ENCODE results near the gene MTMR3. TPM values are rescaled to one million over a fixed set of nuclear protein-coding genes. Genes with fewer than 3 reads are reported as not detected.

Gene MTMR3
- total and polyA plus RNA-seq, 2 of the 8 experiments (the other 6 are each of a cell fraction or from before 2014, with no cell fraction given), result 16.9 to 18.5 TPM

GRCh38 chr22:29940526-29940925 is 57.6 kb downstream of the MTMR3 start (continued):
- TF ChIP-seq ATF2 (IDR thresholded peaks at IDR 0.05; ENCODE audit: low read length), result no peak
- no peak for TF ChIP-seq EP300 (IDR thresholded peaks at IDR 0.05; ENCODE audit: borderline replicate concordance in 1 of 2, low read depth in 2 of 2, low read length in 2 of 2)
- TF ChIP-seq CHD2 (IDR thresholded peaks at IDR 0.05; ENCODE audit: low read length), result no peak
- no peak for TF ChIP-seq TCF12 (IDR thresholded peaks at IDR 0.05; ENCODE audit: low read depth, low read length)
- no peak for TF ChIP-seq CBX5 (IDR thresholded peaks at IDR 0.05; ENCODE audit: low read depth, low read length)
- no peak for TF ChIP-seq CBX8 (IDR thresholded peaks at IDR 0.05; ENCODE audit: borderline replicate concordance, low read depth, low read length)
